ENCODE measurements around the gene METTL25B. TPM values are rescaled to one million over a fixed set of nuclear protein-coding genes. Genes with fewer than 3 reads are reported as not detected.
A peak's percentile ranks its signal among the peaks of the same experiment; 100 is the strongest.

The METTL25B gene
- total RNA-seq, 2 donors from 2014 or later: 14.6 to 20.5 TPM

- DNase-seq (no peak), ATAC-seq (peak in 1 of 2 donors; percentile 79)
- intact Hi-C loops (cut with DNase I): no loop called here
These were observed 53.4 kb downstream of the METTL25B start for GRCh38 chr1:156781585-156782186.

- intact Hi-C loops (cut with DNase I): no loop called here
- DNase-seq (no peak), ATAC-seq (no peak)
These were observed 57.2 kb downstream of the METTL25B start for GRCh38 chr1:156785458-156785857.

Other genes with a start within 250 kb of the METTL25B start
- gene MEF2D, start 227.7 kb upstream of the METTL25B start, total RNA-seq: 10 to 100 TPM; 69.0 to 81.7 TPM
- gene IQGAP3, start 155.9 kb upstream of the METTL25B start, total RNA-seq: under 1 TPM; 0.26 to 0.94 TPM
- gene TTC24, start 148.7 kb upstream of the METTL25B start, total RNA-seq: not detected
- 10 to 100 TPM; 91.6 to 95.0 TPM for gene NAXE, start 136.7 kb upstream of the METTL25B start, total RNA-seq
- gene GPATCH4, start 127.0 kb upstream of the METTL25B start, total RNA-seq: 10 to 100 TPM; 14.6 to 27.0 TPM
- 1 to 10 TPM; 1.3 to 1.9 TPM for gene HAPLN2, start 109.1 kb upstream of the METTL25B start, total RNA-seq
- gene BCAN, start 86.4 kb upstream of the METTL25B start, total RNA-seq: under 1 TPM; 0.29 to 0.47 TPM
- 100 to 1,000 TPM; 224 to 240 TPM for gene NES, start 51.1 kb upstream of the METTL25B start, total RNA-seq
- gene CRABP2, start 22.9 kb upstream of the METTL25B start, total RNA-seq: 1 to 10 TPM; 1.5 TPM
- gene ISG20L2, start 297 bp downstream of the METTL25B start, total RNA-seq: 10 to 100 TPM; 15.7 to 18.6 TPM
- 10 to 100 TPM; 62.9 to 74.0 TPM for gene MRPL24, start 12.6 kb downstream of the METTL25B start, total RNA-seq
- gene HDGF, start 23.2 kb downstream of the METTL25B start, total RNA-seq: 100 to 1,000 TPM; 139 to 156 TPM
- gene PRCC, start 39.1 kb downstream of the METTL25B start, total RNA-seq: 10 to 100 TPM; 32.0 to 46.2 TPM
- 1 to 10 TPM; 1.1 to 2.8 TPM for gene SH2D2A, start 88.4 kb downstream of the METTL25B start, total RNA-seq
- gene INSRR, start 130.6 kb downstream of the METTL25B start, total RNA-seq: under 1 TPM; 0.05 to 0.12 TPM
- gene NTRK1, start 132.4 kb downstream of the METTL25B start, total RNA-seq: 1 to 10 TPM; 2.1 to 2.5 TPM
- 10 to 100 TPM in 1 of 2 donors, 1 to 10 TPM in 1; 7.2 to 10.4 TPM for gene PEAR1, start 165.2 kb downstream of the METTL25B start, total RNA-seq
- gene LRRC71, start 192.2 kb downstream of the METTL25B start, total RNA-seq: not detected